HCT116 (cell line): Measurements from ENCODE around the gene BEST4. TPM values are rescaled to one million over a fixed set of nuclear protein-coding genes. Genes with fewer than 3 reads are reported as not detected.
"Not testable (repeated sequence)": the region's sequence is repeated elsewhere in the genome, so short reads cannot be mapped to it uniquely, and the experiment has no call there.

Experiments
- ATAC-seq: fragments of 200-7000 bp; cut with Tn5 transposase; 2 replicates; pipeline ENCODE4 v1.9.1; 2020; ENCODE audit warnings: mild to moderate bottlenecking, moderate library complexity
- BruUV-seq: library from RNA; stranded (reverse); fragments of 400-500 nt; replicated peaks from 2 replicates; lab custom pipeline; 2021; lab: Mats Ljungman, UMichigan
- CTCF ChIA-PET: fragments of 300-600 bp; sonication (Branson Sonifier 250); formaldehyde crosslinking; loops from one replicate; lab custom pipeline; 2021; ENCODE audit warnings: antibody characterized with exemption; lab: Charles Lee
- POLR2A ChIA-PET: fragments of 300-600, 350-600 bp; sonication (Branson Sonifier 250); formaldehyde crosslinking; loops from one replicate; lab custom pipeline; 2021; ENCODE audit warnings: antibody characterized with exemption; lab: Charles Lee
- RAD21 ChIA-PET, 2 experiments: fragments of 300-600 bp; sonication (Branson Sonifier 250); formaldehyde crosslinking; loops; one replicate each; lab custom pipeline; 2023; ENCODE audit warnings: low total read pairs in 2 of 2; ENCODE audit not compliant: uncharacterized antibody in 2 of 2, unreplicated experiment in 2 of 2, low non-redundant PET in 1 of 2; lab: Charles Lee
- DNase-seq: peaks from one replicate; pipeline ENCODE4 v3.0.0-alpha.2; 2010; ENCODE audit warnings: low read depth, low spot score
- H2AFZ ChIP-seq: fragments of 200-600 bp; shearing (Covaris generic), sonication (generic); 2 replicates; pipeline ENCODE4 v1.6.1; 2017; ENCODE audit warnings: low read depth, mixed run types, mixed read lengths, antibody characterized with exemption, low read length; ENCODE audit not compliant: poor library complexity, severe bottlenecking
- H3K27ac ChIP-seq: 2 replicates; pipeline ENCODE4 v1.5.1; 2012; ENCODE audit warnings: low read depth, low read length
- H3K27me3 ChIP-seq: fragments of 200-600 bp; sonication (generic); 2 replicates; pipeline ENCODE4 v1.6.1; 2016; ENCODE audit warnings: mixed run types, low read length, mixed read lengths; ENCODE audit not compliant: insufficient read depth
- H3K36me3 ChIP-seq, 2 experiments: fragments of 200-500 bp in 1 of 2; fragments of 200-600 bp in 1 of 2; sonication (Bioruptor generic) in 1 of 2; sonication (generic) in 1 of 2; 2 replicates each; pipeline versions ENCODE4 v1.5.1 to v1.6.1; 2014 to 2016; ENCODE audit warnings: low read length in 2 of 2, inconsistent platforms in 1 of 2, mixed read lengths in 1 of 2, mixed run types in 1 of 2; ENCODE audit not compliant: insufficient read depth in 2 of 2, control insufficient read depth in 1 of 2
- H3K4me1 ChIP-seq, 2 experiments: fragments of 200-600 bp in 1 of 2; sonication (generic) in 1 of 2; 2 replicates each; pipeline versions ENCODE4 v1.5.1 to v1.6.1; 2012 to 2017; ENCODE audit warnings: low read length in 2 of 2, inconsistent platforms in 1 of 2, mild to moderate bottlenecking in 1 of 2, mixed read lengths in 1 of 2, mixed run types in 1 of 2, moderate library complexity in 1 of 2; ENCODE audit not compliant: insufficient read depth in 2 of 2, control insufficient read depth in 1 of 2
- H3K4me2 ChIP-seq: fragments of 200-600 bp; sonication (generic); 2 replicates; pipeline ENCODE4 v1.6.1; 2017; ENCODE audit warnings: mixed run types, low read length, mixed read lengths
- H3K4me3 ChIP-seq, 2 experiments: fragments of 200-600 bp in 1 of 2; sonication (generic) in 1 of 2; replicated peaks in 1 of 2; 2 replicates each; pipeline ENCODE4 v1.5.1; 2011 to 2016; ENCODE audit warnings: low read length in 2 of 2, control low read depth in 1 of 2, low read depth in 1 of 2, mild to moderate bottlenecking in 1 of 2, mixed read lengths in 1 of 2, mixed run types in 1 of 2
- H3K79me2 ChIP-seq: fragments of 200-600 bp; sonication (generic); 2 replicates; pipeline ENCODE4 v1.6.1; 2017; ENCODE audit warnings: mild to moderate bottlenecking, mixed run types, low read length, moderate library complexity, mixed read lengths; ENCODE audit not compliant: insufficient read depth
- H3K9ac ChIP-seq: fragments of 200-600 bp; sonication (generic); 2 replicates; pipeline ENCODE4 v1.6.1; 2016; ENCODE audit warnings: low read length, mixed read lengths
- H3K9me2 ChIP-seq: fragments of 200-600 bp; sonication (generic), shearing (Covaris generic); 2 replicates; pipeline ENCODE4 v1.6.1; 2017; ENCODE audit warnings: mixed run types, mild to moderate bottlenecking, moderate library complexity; ENCODE audit not compliant: insufficient read depth
- H3K9me3 ChIP-seq, 2 experiments: fragments of 200-500 bp in 1 of 2; fragments of 200-600 bp in 1 of 2; sonication (Bioruptor generic) in 1 of 2; sonication (generic) in 1 of 2; 2 replicates each; pipeline ENCODE4 v1.6.1; 2014 to 2017; ENCODE audit warnings: low read length in 2 of 2, mixed read lengths in 2 of 2, inconsistent platforms in 1 of 2, low read depth in 1 of 2, mild to moderate bottlenecking in 1 of 2, mixed run types in 1 of 2, moderate library complexity in 1 of 2; ENCODE audit not compliant: control insufficient read depth in 1 of 2, insufficient read depth in 1 of 2
- H4K20me1 ChIP-seq: fragments of 200-600 bp; sonication (generic), shearing (Covaris generic); 2 replicates; pipeline ENCODE4 v1.6.1; 2017; ENCODE audit warnings: mixed run types, mild to moderate bottlenecking, moderate library complexity; ENCODE audit not compliant: insufficient read depth
- CBX3 ChIP-seq: IDR thresholded peaks from 2 replicates; pipeline ENCODE4 v1.6.1; 2012; ENCODE audit warnings: low read depth
- CEBPB ChIP-seq: IDR thresholded peaks from 2 replicates; pipeline ENCODE4 v1.6.1; 2012; ENCODE audit warnings: low read depth
- intact Hi-C: fragments of 100-400 bp; cut with micrococcal nuclease; formaldehyde crosslinking; loops from 2 replicates; pipeline ENCODE4 v1.10.0; 2022
- total RNA-seq: library from RNA; stranded (reverse); gene quantifications from one replicate; pipeline ENCODE4 v1.2.1, GENCODE V29; 2021; ENCODE audit not compliant: unreplicated experiment

Gene BEST4
- total RNA-seq, 1 experiment from 2014 or later: 0.52 TPM

GRCh38 chr1:44798481-44799365, 10.8 kb upstream of the BEST4 start (continued):
- no peak for TF ChIP-seq CBX3
- no peak for TF ChIP-seq CEBPB
- TF ChIP-seq, all 23 proteins: peak for 0

GRCh38 chr1:44797886-44798285, 9.9 kb upstream of the BEST4 start:
- CTCF ChIA-PET, H3K27me3 ChIP-seq, RAD21 ChIA-PET, intact Hi-C loops, DNase-seq, H3K9me3 ChIP-seq, H3K9ac ChIP-seq, BruUV-seq, H3K4me3 ChIP-seq, H4K20me1 ChIP-seq, H2AFZ ChIP-seq, ATAC-seq, H3K9me2 ChIP-seq, H3K4me2 ChIP-seq: not testable (repeated sequence)
- POLR2A ChIA-PET: interaction anchor here (4.3 to 5.5 kb wide), 2 partner anchors 20 to 76 kb away, joined by 47 to 86 read pairs; no protein-coding TSS in a partner anchor
- peaks cover 29 to 67% of the 10 kb centered on the region in 2 experiments for H3K4me1 ChIP-seq
- H3K79me2 ChIP-seq: peaks cover 26% of the 10 kb centered on the region
- H3K36me3 ChIP-seq: peaks cover 0 to 11% of the 10 kb centered on the region in 2 experiments; a peak in 2 of 4 replicates
- H3K27ac ChIP-seq: peak overlapping the region; percentile 84; the same call in 1 of the 2 replicates
